ENCODE results near the gene AP5Z1. TPM values are rescaled to one million over a fixed set of nuclear protein-coding genes. Genes with fewer than 3 reads are reported as not detected.

Gene AP5Z1
- total RNA-seq, 2 experiments from 2014 or later = 61.1 to 71.3 TPM

GRCh38 chr7:4833691-4834600, 58.5 kb downstream of the AP5Z1 start:
- no peak for DNase-seq
- peaks cover 2% of the 10 kb centered on the region for H3K4me1 Mint-ChIP-seq
- H3K36me3 Mint-ChIP-seq (ENCODE audit: low read depth) = no peaks in the 10 kb centered on the region
- ChIA-PET CTCF (no interaction called here), POLR2A (no interaction called here)
- no peaks in the 10 kb centered on the region for H3K9me3 Mint-ChIP-seq
- no peaks in the 10 kb centered on the region for H3K27me3 Mint-ChIP-seq
- H3K27ac Mint-ChIP-seq = no peak overlapping the region
- no peak overlapping the region for H3K4me3 Mint-ChIP-seq

- H3K4me3 Mint-ChIP-seq = no peak overlapping the region
- H3K27ac Mint-ChIP-seq = no peak overlapping the region
- no peaks in the 10 kb centered on the region for H3K27me3 Mint-ChIP-seq
- ChIA-PET CTCF (no interaction called here), POLR2A (no interaction called here)
- no peaks in the 10 kb centered on the region for H3K36me3 Mint-ChIP-seq (ENCODE audit: low read depth)
- no peak for DNase-seq
- no peaks in the 10 kb centered on the region for H3K9me3 Mint-ChIP-seq
- peaks cover 2% of the 10 kb centered on the region for H3K4me1 Mint-ChIP-seq
Observed at GRCh38 chr7:4834601-4835397, 59.4 kb downstream of the AP5Z1 start.

DNA sequence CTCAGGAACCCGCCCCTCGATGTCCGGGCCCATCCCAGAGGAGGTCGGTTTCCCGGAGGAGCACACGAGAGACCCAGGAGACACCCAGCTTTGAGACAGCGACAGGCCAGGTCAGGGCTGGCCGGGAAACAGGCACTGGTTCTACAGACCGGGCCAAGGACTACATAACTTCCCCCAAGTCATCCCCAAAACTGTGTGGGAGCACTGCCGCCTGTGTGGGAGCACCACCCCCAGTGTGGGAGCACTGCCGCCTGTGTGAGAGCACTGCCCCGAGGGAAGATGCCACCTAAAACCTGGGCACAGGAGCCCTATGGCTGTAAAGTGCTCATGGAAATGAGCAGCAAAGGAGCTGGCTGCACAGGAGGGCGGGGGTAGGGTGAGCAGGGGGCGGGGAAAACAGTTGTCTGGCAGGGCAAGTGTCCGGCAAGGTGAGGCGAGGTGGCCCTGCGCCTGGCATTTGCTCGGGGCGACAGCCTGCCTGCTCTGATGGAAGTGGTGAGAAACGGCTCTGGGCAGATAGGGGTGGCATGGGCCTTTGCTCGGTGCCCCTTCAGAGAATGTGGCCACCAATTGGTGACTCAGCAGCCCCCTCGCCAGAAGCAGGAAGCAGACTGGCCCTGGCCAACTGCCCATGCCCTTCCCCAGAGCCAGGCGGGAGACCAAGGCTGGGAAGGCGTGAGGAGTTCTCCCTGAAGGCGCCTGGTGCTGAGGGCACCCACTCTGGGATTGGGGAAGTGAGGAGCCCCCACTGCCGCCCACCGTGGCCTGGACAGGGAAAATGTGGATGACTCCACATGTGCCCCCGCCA, 60.2 kb downstream of the AP5Z1 start:
- no peaks in the 10 kb centered on the region for H3K4me1 Mint-ChIP-seq
- DNase-seq = no peak
- ChIA-PET POLR2A (no interaction called here), CTCF (no interaction called here)
- H3K36me3 Mint-ChIP-seq (ENCODE audit: low read depth) = no peaks in the 10 kb centered on the region
- no peak overlapping the region for H3K4me3 Mint-ChIP-seq
- no peaks in the 10 kb centered on the region for H3K9me3 Mint-ChIP-seq
- H3K27ac Mint-ChIP-seq = no peak overlapping the region
- no peaks in the 10 kb centered on the region for H3K27me3 Mint-ChIP-seq

GRCh38 chr7:4836206-4836661, 60.8 kb downstream of the AP5Z1 start:
- Mint-ChIP-seq H3K4me1 (no peaks in the 10 kb centered on the region), H3K36me3 (ENCODE audit: low read depth) (no peaks in the 10 kb centered on the region), H3K27ac (no peak overlapping the region), H3K9me3 (no peaks in the 10 kb centered on the region), H3K27me3 (no peaks in the 10 kb centered on the region), H3K4me3 (no peak overlapping the region)
- CTCF ChIA-PET = no interaction called here
- POLR2A ChIA-PET = no interaction called here
- DNase-seq = no peak

GRCh38 chr7:4837041-4837802, 61.8 kb downstream of the AP5Z1 start:
- no peak for DNase-seq
- Mint-ChIP-seq H3K9me3 (no peaks in the 10 kb centered on the region), H3K4me3 (no peak overlapping the region), H3K36me3 (ENCODE audit: low read depth) (no peaks in the 10 kb centered on the region), H3K27me3 (no peaks in the 10 kb centered on the region), H3K4me1 (no peaks in the 10 kb centered on the region), H3K27ac (no peak overlapping the region)
- ChIA-PET POLR2A (no interaction called here), CTCF (no interaction called here)

DNA sequence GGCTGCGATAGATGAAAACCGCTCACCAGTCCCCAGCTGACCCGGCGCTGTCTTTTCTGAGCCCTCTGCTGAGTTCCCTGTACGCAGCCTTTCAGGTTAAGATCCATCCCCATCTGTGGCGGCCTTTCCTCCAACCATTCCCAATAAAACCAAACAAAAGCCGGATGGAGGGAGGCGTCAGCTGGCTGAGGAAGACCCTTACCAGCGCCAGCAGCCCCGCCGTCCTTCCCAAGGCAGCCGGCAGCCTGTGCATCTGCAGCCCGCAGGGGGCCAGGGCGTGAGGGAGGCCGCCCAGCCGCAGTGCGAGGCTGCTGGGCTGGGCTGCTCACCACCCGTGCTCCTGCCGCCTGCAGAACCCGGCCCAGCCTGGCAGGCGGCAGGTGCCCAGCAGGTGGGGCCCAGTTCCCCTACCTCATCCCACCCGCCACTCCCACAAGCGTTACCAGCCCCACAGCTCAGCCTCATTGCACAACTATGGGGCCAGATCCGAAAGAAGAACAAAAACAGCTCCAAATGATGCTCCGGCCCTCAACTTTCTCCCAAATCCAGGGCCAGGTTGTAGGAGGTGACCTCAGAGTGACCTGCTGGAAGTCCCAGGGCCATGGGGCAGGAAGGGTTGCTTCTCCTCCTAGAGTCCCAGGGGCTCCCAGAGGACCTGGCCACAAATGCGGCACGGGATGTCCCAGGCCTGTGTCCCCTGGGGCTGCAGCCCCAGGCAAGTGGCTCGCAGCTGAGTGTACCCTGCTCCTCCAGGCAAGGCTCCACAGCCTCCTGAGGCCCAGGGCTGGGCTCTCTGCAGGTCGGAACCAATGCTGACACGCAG, 62.6 kb downstream of the AP5Z1 start:
- DNase-seq = no peak
- H3K27ac Mint-ChIP-seq = no peak overlapping the region
- H3K4me3 Mint-ChIP-seq = no peak overlapping the region
- no peaks in the 10 kb centered on the region for H3K9me3 Mint-ChIP-seq
- no peaks in the 10 kb centered on the region for H3K4me1 Mint-ChIP-seq
- CTCF ChIA-PET = no interaction called here
- POLR2A ChIA-PET = no interaction called here
- no peaks in the 10 kb centered on the region for H3K27me3 Mint-ChIP-seq
- H3K36me3 Mint-ChIP-seq (ENCODE audit: low read depth) = no peaks in the 10 kb centered on the region

DNA sequence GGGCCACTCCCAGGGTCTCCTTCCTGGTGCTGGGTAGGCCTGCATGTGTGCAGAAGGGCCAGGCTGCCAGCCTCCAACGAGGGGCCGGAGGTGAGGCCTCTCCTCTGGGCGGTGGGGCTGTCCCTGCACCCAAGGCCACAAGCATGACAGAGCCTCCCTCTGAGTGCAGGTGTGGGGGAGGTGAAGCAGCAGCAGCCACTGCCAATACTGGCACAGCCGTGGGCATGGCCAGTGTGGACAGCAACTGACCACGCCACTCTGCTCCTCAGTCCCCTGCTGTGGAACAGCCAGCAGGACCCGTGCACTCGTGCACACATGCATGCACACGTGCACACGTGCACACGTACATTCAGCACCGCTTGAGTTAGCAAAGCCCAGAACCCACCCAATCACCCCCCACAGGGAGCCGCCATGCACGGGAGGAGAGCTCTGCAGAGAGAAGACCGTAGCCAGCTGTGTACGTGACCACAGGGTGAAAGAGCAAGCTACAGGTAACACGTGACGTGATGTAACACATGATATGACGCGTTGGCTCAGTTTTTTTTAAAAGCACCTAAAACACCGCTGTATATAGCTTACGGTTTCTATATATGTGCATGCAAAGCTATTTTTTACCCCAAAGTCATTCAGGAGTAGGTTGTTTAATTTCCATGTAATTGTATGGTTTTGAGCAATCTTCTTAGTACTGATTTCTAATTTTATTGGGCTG, 63.4 kb downstream of the AP5Z1 start:
- H3K4me1 Mint-ChIP-seq = no peaks in the 10 kb centered on the region
- ChIA-PET POLR2A (no interaction called here), CTCF (no interaction called here)
- no peak overlapping the region for H3K4me3 Mint-ChIP-seq
- H3K36me3 Mint-ChIP-seq (ENCODE audit: low read depth) = no peaks in the 10 kb centered on the region
- no peak overlapping the region for H3K27ac Mint-ChIP-seq
- H3K9me3 Mint-ChIP-seq = no peaks in the 10 kb centered on the region
- no peaks in the 10 kb centered on the region for H3K27me3 Mint-ChIP-seq
- DNase-seq = no peak

DNA sequence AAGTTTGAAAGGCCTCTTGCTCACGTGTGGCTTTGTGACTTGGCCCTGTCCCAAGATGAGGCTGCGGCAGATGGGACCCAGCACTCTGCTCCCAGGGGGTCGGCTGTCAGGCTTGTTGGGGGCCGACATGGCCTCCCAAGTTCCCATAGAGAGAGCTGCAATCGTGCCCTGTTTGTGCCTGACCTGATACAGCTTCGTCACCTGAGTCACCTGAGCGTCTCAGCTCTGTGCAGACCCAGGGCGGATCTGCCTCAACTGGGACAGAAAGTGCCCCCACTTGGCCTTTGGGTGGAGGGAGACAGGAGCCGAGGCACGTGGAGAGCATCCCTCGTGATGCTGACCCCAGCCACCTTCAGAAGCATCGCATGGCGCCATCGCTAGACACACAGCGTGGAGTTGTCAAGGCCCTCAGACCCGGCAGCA, 64.7 kb downstream of the AP5Z1 start:
- POLR2A ChIA-PET = no interaction called here
- no peaks in the 10 kb centered on the region for H3K27me3 Mint-ChIP-seq
- H3K4me1 Mint-ChIP-seq = no peaks in the 10 kb centered on the region
- CTCF ChIA-PET = interaction anchor here (0.7 kb wide), 1 partner anchor 34 kb away, joined by 3 read pairs; no protein-coding TSS in a partner anchor
- H3K27ac Mint-ChIP-seq = no peak overlapping the region
- no peaks in the 10 kb centered on the region for H3K36me3 Mint-ChIP-seq (ENCODE audit: low read depth)
- H3K4me3 Mint-ChIP-seq = no peak overlapping the region
- no peak for DNase-seq
- no peaks in the 10 kb centered on the region for H3K9me3 Mint-ChIP-seq

Small RNA genes lying within 50 kb of the gene (microRNA-seq; reads per million reads assigned to microRNA genes)
- gene MIR4656 (ENCODE audit: borderline microRNAs expressed, borderline replicate concordance) = not detected

Other genes starting within 250 kb of the AP5Z1 start
- 10 to 100 TPM; 32.0 to 36.2 TPM for gene FOXK1, start 93.3 kb upstream of the AP5Z1 start, total RNA-seq
- under 1 TPM in 1 of 2 experiments, not detected in 1; 0.05 TPM for gene PAPOLB, start 86.4 kb downstream of the AP5Z1 start, total RNA-seq
- under 1 TPM; 0.37 to 0.84 TPM for gene RADIL, start 108.1 kb downstream of the AP5Z1 start, total RNA-seq
- gene MMD2, start 183.6 kb downstream of the AP5Z1 start, total RNA-seq = not detected